GM21515 (cell line): Measurements from ENCODE around the gene C9orf78.

Experiments used
- ATAC-seq: cut with Tn5 transposase; IDR thresholded peaks from one replicate; pipeline ENCODE4 v1.9.1; 2021; ENCODE audit not compliant: unreplicated experiment

Gene C9orf78

DNA sequence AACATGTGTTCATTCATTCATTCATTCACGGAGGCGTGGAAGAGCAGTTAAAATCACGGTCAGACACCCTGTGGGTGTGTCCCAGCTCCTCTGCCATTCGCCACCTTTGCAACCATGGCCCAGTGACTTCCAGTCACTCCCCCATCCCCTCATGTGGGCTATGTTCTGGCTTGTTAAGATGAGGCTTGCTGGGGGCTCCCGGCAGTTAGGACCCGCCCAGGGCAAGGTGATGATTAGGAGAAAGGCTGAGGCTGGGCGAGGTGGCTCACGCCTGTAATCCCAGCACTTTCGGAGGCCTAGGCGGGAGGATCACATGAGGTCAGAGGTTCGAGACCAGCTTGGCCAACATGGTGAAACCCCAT, 57.3 kb downstream of the C9orf78 start:
- ATAC-seq: no peak
